Iris pigment epithelial cell (primary cell): Measurements from ENCODE around the gene FOCAD.
"Not testable (repeated sequence)": the region's sequence is repeated elsewhere in the genome, so short reads cannot be mapped to it uniquely, and the experiment has no call there.

Experiments
- DNase-seq: peaks from one replicate; pipeline ENCODE4 v3.0.0-alpha.2; 2011; ENCODE audit warnings: low read depth

The FOCAD gene

GRCh38 chr9:20684035-20684874, at the start of gene FOCAD:
FOCAD (plus strand) TSS chr9:20684259; CDS start chr9:20715354, 31,095 bp downstream.
- DNase-seq: peak; percentile 96

- DNase-seq: no peak
Measured at GRCh38 chr9:20634895-20635294, 49.2 kb upstream of the FOCAD start.

- peak; percentile 73 for DNase-seq
Measured at GRCh38 chr9:20636888-20637440, 47.1 kb upstream of the FOCAD start.

GRCh38 chr9:20640331-20641187, 43.5 kb upstream of the FOCAD start:
- DNase-seq: peak; percentile 44

- DNase-seq: no peak
Measured at GRCh38 chr9:20642045-20642444, 42.0 kb upstream of the FOCAD start.

GRCh38 chr9:20643660-20644059, 40.4 kb upstream of the FOCAD start:
- DNase-seq: no peak

- no peak for DNase-seq
Measured at GRCh38 chr9:20646656-20647055, 37.4 kb upstream of the FOCAD start.

- no peak for DNase-seq
Measured at GRCh38 chr9:20649381-20649780, 34.7 kb upstream of the FOCAD start.

GRCh38 chr9:20650313-20650712, 33.7 kb upstream of the FOCAD start:
- DNase-seq: no peak

- no peak for DNase-seq
Measured at GRCh38 chr9:20650750-20651299, 33.2 kb upstream of the FOCAD start.

- no peak for DNase-seq
Measured at GRCh38 chr9:20651939-20652338, 32.1 kb upstream of the FOCAD start.

- DNase-seq: not testable (repeated sequence)
Measured at GRCh38 chr9:20658246-20658667, 25.8 kb upstream of the FOCAD start.

- no peak for DNase-seq
Measured at GRCh38 chr9:20658677-20659473, 25.2 kb upstream of the FOCAD start.

GRCh38 chr9:20659474-20659967, 24.5 kb upstream of the FOCAD start:
- no peak for DNase-seq

GRCh38 chr9:20662156-20662555, 21.9 kb upstream of the FOCAD start:
- no peak for DNase-seq

GRCh38 chr9:20663133-20663532, 20.9 kb upstream of the FOCAD start:
- DNase-seq: no peak

GRCh38 chr9:20664501-20664900, 19.6 kb upstream of the FOCAD start:
- no peak for DNase-seq

GRCh38 chr9:20670395-20670794, 13.7 kb upstream of the FOCAD start:
- no peak for DNase-seq

GRCh38 chr9:20671635-20672034, 12.4 kb upstream of the FOCAD start:
- DNase-seq: no peak

GRCh38 chr9:20673537-20673936, 10.5 kb upstream of the FOCAD start:
- not testable (repeated sequence) for DNase-seq

GRCh38 chr9:20681467-20681866, 2.6 kb upstream of the FOCAD start:
- DNase-seq: no peak
